Osteoblast (primary cell): ENCODE measurements around the gene KPNA4. TPM values are rescaled to one million over a fixed set of nuclear protein-coding genes. Genes with fewer than 3 reads are reported as not detected.
A peak's percentile ranks its signal among the peaks of the same experiment; 100 is the strongest.

Experiments used
- DNase-seq: peaks from one replicate; pipeline ENCODE4 v3.0.0; 2011; ENCODE audit warnings: low spot score, mixed read lengths; ENCODE audit not compliant: insufficient read length; ENCODE audit errors: missing footprints
- H2AFZ ChIP-seq: 2 replicates; pipeline ENCODE4 v1.6.0; 2011; ENCODE audit warnings: mild to moderate bottlenecking, low read length
- H3K27ac ChIP-seq: 2 replicates; pipeline ENCODE4 v1.5.1; 2011; ENCODE audit warnings: mild to moderate bottlenecking, low read depth, low read length, moderate library complexity
- H3K27me3 ChIP-seq: 2 replicates; pipeline ENCODE4 v1.6.0; 2012; ENCODE audit warnings: mild to moderate bottlenecking, control low read depth, inconsistent platforms, low read length, moderate library complexity; ENCODE audit not compliant: insufficient read depth
- H3K36me3 ChIP-seq: 2 replicates; pipeline ENCODE4 v1.5.1; 2011; ENCODE audit warnings: mild to moderate bottlenecking, low read length, control low read depth, moderate library complexity; ENCODE audit not compliant: insufficient read depth
- H3K4me1 ChIP-seq: 2 replicates; pipeline ENCODE4 v1.5.1; 2011; ENCODE audit warnings: mild to moderate bottlenecking, low read length, control low read depth, moderate library complexity; ENCODE audit not compliant: insufficient read depth
- H3K4me2 ChIP-seq: 2 replicates; pipeline ENCODE4 v1.6.0; 2011; ENCODE audit warnings: mild to moderate bottlenecking, low read length; ENCODE audit not compliant: insufficient read depth
- H3K4me3 ChIP-seq: fragments of 200-600 bp; sonication (generic); 3 replicates; pipeline ENCODE4 v1.5.1; 2012; ENCODE audit warnings: mild to moderate bottlenecking, low read length, inconsistent platforms; ENCODE audit not compliant: insufficient read depth
- H3K79me2 ChIP-seq: 2 replicates; pipeline ENCODE4 v1.6.0; 2012; ENCODE audit warnings: mild to moderate bottlenecking, low read length, control low read depth, inconsistent platforms; ENCODE audit not compliant: insufficient read depth
- H3K9me3 ChIP-seq: 2 replicates; pipeline ENCODE4 v1.5.1; 2011; ENCODE audit warnings: low read depth, low read length, control low read depth
- H4K20me1 ChIP-seq: 2 replicates; pipeline ENCODE4 v1.6.0; 2012; ENCODE audit warnings: mild to moderate bottlenecking, low read length, control low read depth; ENCODE audit not compliant: insufficient read depth
- total RNA-seq: library from RNA; depleted of rRNA; stranded (reverse); fragments of >200 nt; gene quantifications from 2 replicates; pipeline ENCODE4 v1.2.3, GENCODE V29; 2012
- TF ChIP-seq, protein P1 (sequence below): IDR thresholded peaks from 2 replicates; pipeline ENCODE4 v1.5.1; 2011; ENCODE audit warnings: mild to moderate bottlenecking, low read depth, low read length, moderate library complexity; ENCODE audit errors: extremely low read depth

The KPNA4 gene
- total RNA-seq, 1 donor, result 40.9 TPM

DNA sequence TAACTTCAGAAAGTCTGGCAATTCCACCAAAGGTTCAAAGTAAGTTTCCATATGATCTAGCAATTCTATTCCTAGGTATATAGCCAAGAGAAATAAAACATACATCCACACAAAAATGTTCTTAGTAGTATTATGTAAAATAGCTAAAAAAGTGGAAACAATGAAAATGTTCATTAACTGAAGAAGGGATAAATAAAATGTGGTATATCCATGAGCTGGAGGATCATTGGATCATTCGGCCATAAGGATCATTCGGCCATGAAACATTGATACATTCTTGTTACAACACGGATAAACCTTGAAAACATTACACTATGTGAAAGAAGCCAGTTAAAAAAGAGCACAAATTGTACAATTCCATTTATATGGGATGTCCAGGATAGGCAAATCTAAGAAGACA lies 2.4 kb downstream of the KPNA4 start:
- no peaks in the 10 kb centered on the region for H3K9me3 ChIP-seq
- TF ChIP-seq, protein P1, sequence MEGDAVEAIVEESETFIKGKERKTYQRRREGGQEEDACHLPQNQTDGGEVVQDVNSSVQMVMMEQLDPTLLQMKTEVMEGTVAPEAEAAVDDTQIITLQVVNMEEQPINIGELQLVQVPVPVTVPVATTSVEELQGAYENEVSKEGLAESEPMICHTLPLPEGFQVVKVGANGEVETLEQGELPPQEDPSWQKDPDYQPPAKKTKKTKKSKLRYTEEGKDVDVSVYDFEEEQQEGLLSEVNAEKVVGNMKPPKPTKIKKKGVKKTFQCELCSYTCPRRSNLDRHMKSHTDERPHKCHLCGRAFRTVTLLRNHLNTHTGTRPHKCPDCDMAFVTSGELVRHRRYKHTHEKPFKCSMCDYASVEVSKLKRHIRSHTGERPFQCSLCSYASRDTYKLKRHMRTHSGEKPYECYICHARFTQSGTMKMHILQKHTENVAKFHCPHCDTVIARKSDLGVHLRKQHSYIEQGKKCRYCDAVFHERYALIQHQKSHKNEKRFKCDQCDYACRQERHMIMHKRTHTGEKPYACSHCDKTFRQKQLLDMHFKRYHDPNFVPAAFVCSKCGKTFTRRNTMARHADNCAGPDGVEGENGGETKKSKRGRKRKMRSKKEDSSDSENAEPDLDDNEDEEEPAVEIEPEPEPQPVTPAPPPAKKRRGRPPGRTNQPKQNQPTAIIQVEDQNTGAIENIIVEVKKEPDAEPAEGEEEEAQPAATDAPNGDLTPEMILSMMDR, result no peak

DNA sequence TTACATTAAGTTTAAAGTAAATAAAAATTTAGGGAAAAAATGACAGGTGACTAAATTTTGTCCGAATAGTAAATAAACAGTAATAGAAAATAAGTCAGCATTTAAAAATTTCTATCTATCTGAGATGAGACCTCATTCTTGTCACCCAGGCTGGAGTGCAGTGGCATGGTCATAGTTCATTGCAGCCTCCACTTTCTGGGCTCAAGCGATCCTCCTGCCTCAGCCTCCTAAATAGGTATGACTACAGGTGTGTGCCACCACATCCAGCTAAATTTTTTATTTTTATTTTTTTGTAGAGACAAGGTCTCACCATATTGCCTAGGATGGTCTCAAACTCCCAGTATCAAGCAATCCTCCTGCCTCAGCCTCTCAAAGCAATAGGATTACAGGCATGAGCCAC lies 7.8 kb downstream of the KPNA4 start:
- TF ChIP-seq, protein P1, result no peak
- H4K20me1 ChIP-seq, result peaks cover 81% of the 10 kb centered on the region

More for the DNA sequence above, 2.4 kb downstream of the KPNA4 start:
- Histone ChIP-seq H3K36me3 (no peaks in the 10 kb centered on the region), H2AFZ (no peak overlapping the region), H3K27ac (no peak overlapping the region), H3K4me2 (peak overlapping the region; percentile 90), H3K4me1 (peaks cover 18% of the 10 kb centered on the region), H3K4me3 (peak overlapping the region; percentile 85), H4K20me1 (peaks cover 55% of the 10 kb centered on the region), H3K79me2 (peaks cover 81% of the 10 kb centered on the region), H3K27me3 (no peaks in the 10 kb centered on the region)
- DNase-seq, result no peak

DNA sequence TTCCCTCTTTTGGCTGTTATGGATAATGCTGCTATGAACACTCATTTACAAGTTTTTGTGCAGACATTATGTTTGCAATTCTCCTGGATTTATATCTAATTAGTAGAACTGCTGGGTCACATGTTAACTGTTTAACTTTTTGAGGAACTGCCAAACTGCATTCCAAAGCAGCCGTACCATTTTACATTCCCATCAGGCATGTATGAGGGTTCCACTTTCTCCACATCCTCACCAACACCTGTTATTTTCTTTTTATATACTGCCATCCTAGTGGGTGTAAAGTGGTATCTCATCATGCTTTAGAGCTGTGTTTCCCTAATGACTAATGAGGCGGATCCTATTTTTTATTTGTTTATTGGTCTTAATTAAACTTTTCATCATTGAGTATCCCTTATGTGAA lies 9.2 kb downstream of the KPNA4 start:
- Histone ChIP-seq H2AFZ (no peak overlapping the region), H3K27me3 (no peaks in the 10 kb centered on the region), H3K4me2 (no peak overlapping the region), H3K27ac (no peak overlapping the region), H3K36me3 (peaks cover 4% of the 10 kb centered on the region), H3K4me1 (no peaks in the 10 kb centered on the region), H4K20me1 (peaks cover 80% of the 10 kb centered on the region), H3K4me3 (no peak overlapping the region), H3K9me3 (no peaks in the 10 kb centered on the region), H3K79me2 (peaks cover 99% of the 10 kb centered on the region)
- no peak for DNase-seq
- TF ChIP-seq, protein P1, result no peak

More for the DNA sequence above, 7.8 kb downstream of the KPNA4 start:
- no peaks in the 10 kb centered on the region for H3K27me3 ChIP-seq
- H3K4me3 ChIP-seq, result no peak overlapping the region
- no peak overlapping the region for H3K4me2 ChIP-seq
- H3K27ac ChIP-seq, result no peak overlapping the region
- H3K79me2 ChIP-seq, result peaks cover 100% of the 10 kb centered on the region
- DNase-seq, result no peak
- peaks cover 4% of the 10 kb centered on the region for H3K36me3 ChIP-seq
- no peaks in the 10 kb centered on the region for H3K9me3 ChIP-seq
- H3K4me1 ChIP-seq, result peaks cover 3% of the 10 kb centered on the region
- no peak overlapping the region for H2AFZ ChIP-seq

GRCh38 chr3:160554980-160555379 lies 10.4 kb downstream of the KPNA4 start:
- H3K36me3 ChIP-seq, result peaks cover 4% of the 10 kb centered on the region
- DNase-seq, result no peak
- H3K4me3 ChIP-seq, result no peak overlapping the region
- H3K27ac ChIP-seq, result no peak overlapping the region
- no peaks in the 10 kb centered on the region for H3K27me3 ChIP-seq
- no peaks in the 10 kb centered on the region for H3K4me1 ChIP-seq
- TF ChIP-seq, protein P1, result no peak
- peaks cover 99% of the 10 kb centered on the region for H3K79me2 ChIP-seq
- H3K4me2 ChIP-seq, result no peak overlapping the region
- H3K9me3 ChIP-seq, result no peaks in the 10 kb centered on the region
- peaks cover 81% of the 10 kb centered on the region for H4K20me1 ChIP-seq
- H2AFZ ChIP-seq, result no peak overlapping the region
